H1 (cell line): Measurements from ENCODE around the gene VAPA. TPM values are rescaled to one million over a fixed set of nuclear protein-coding genes. Genes with fewer than 3 reads are reported as not detected.

Experiments
- CTCF ChIA-PET: fragments of 300-600 bp; sonication (Branson Sonifier 250); formaldehyde crosslinking; loops from one replicate; lab custom pipeline; 2021; ENCODE audit not compliant: partially characterized antibody; lab: Charles Lee
- POLR2A ChIA-PET: fragments of 300-600 bp; sonication (Branson Sonifier 250); formaldehyde crosslinking; loops from one replicate; lab custom pipeline; 2021; ENCODE audit warnings: inconsistent platforms; ENCODE audit not compliant: partially characterized antibody; lab: Charles Lee
- DNase-seq, 2 experiments: peaks; one replicate each; pipeline versions ENCODE4 v3.0.0 to v3.0.0-alpha.2; 2010 to 2022; ENCODE audit warnings: low spot score in 2 of 2, low read depth in 1 of 2, mixed read lengths in 1 of 2
- FAIRE-seq: peaks from 2 replicates; lab custom pipeline; 2011; peaks lifted over from hg19 to GRCh38; lab: Jason Lieb, UNC
- H2AFZ ChIP-seq: 2 replicates; pipeline ENCODE4 v1.8.1; 2012; ENCODE audit warnings: low read length, inconsistent platforms
- H2AK5ac ChIP-seq: 2 replicates; pipeline ENCODE4 v1.6.1; 2013; ENCODE audit warnings: low read depth, low read length
- H2BK120ac ChIP-seq: replicated peaks from 2 replicates; pipeline ENCODE3; 2013; ENCODE audit warnings: low read depth, low read length, inconsistent platforms
- H2BK12ac ChIP-seq: 2 replicates; pipeline ENCODE4 v1.6.1; 2013; ENCODE audit warnings: low read depth, low read length
- H2BK15ac ChIP-seq: 2 replicates; pipeline ENCODE4 v1.6.1; 2013; ENCODE audit warnings: low read length
- H2BK20ac ChIP-seq: 2 replicates; pipeline ENCODE4 v1.6.1; 2013; ENCODE audit warnings: low read length
- H2BK5ac ChIP-seq: 2 replicates; pipeline ENCODE4 v1.6.1; 2013; ENCODE audit warnings: low read depth, low read length
- H3K14ac ChIP-seq: 2 replicates; pipeline ENCODE4 v1.6.1; 2013; ENCODE audit warnings: inconsistent platforms; ENCODE audit not compliant: insufficient read length
- H3K18ac ChIP-seq: 2 replicates; pipeline ENCODE4 v1.6.1; 2013; ENCODE audit warnings: low read length; ENCODE audit errors: extremely low read depth
- H3K23ac ChIP-seq: 2 replicates; pipeline ENCODE4 v1.6.1; 2013; ENCODE audit warnings: inconsistent platforms; ENCODE audit not compliant: insufficient read length
- H3K23me2 ChIP-seq: 2 replicates; pipeline ENCODE4 v1.6.1; 2013; ENCODE audit warnings: low read depth, low read length
- H3K27ac ChIP-seq: 2 replicates; pipeline ENCODE4 v1.6.1; 2011; ENCODE audit warnings: low read depth, low read length, inconsistent platforms
- H3K27me3 ChIP-seq, 4 experiments: replicated peaks in 1 of 4; 1 replicate in 1 of 4; 2 replicates in 3 of 4; pipeline versions ENCODE4 v1.6.1 to v1.8.1; 2011 to 2013; ENCODE audit warnings: low read length in 3 of 4, mild to moderate bottlenecking in 3 of 4, inconsistent platforms in 2 of 4, mixed read lengths in 2 of 4, moderate library complexity in 1 of 4; ENCODE audit not compliant: control insufficient read depth in 3 of 4, insufficient read depth in 3 of 4; ENCODE audit errors: extremely low read depth in 1 of 4
- H3K36me3 ChIP-seq, 4 experiments: 2 replicates each; pipeline versions ENCODE4 v1.6.1 to v1.8.1; 2011 to 2013; ENCODE audit warnings: mild to moderate bottlenecking in 4 of 4, low read length in 3 of 4, moderate library complexity in 2 of 4, control low read depth in 1 of 4, inconsistent platforms in 1 of 4; ENCODE audit not compliant: insufficient read depth in 4 of 4, control insufficient read depth in 2 of 4
- H3K4ac ChIP-seq: replicated peaks from 2 replicates; pipeline ENCODE3; 2013; ENCODE audit warnings: low read length, low read depth, mixed read lengths, inconsistent platforms; ENCODE audit not compliant: insufficient read length
- H3K4me1 ChIP-seq, 4 experiments: replicated peaks in 1 of 4; 1 replicate in 1 of 4; 2 replicates in 3 of 4; pipeline versions ENCODE4 v1.6.1 to v1.8.1; 2011 to 2013; ENCODE audit warnings: low read length in 3 of 4, inconsistent platforms in 2 of 4, mixed read lengths in 1 of 4; ENCODE audit not compliant: insufficient read depth in 4 of 4, control insufficient read depth in 3 of 4
- H3K4me2 ChIP-seq, 2 experiments: 2 replicates each; pipeline versions ENCODE4 v1.6.1 to v1.8.1; 2011 to 2013; ENCODE audit warnings: low read depth in 2 of 2, low read length in 2 of 2, control low read depth in 1 of 2, inconsistent platforms in 1 of 2, mild to moderate bottlenecking in 1 of 2; ENCODE audit not compliant: insufficient read depth in 1 of 2
- H3K4me3 ChIP-seq, 4 experiments: fragments of 200-600, 300-600 bp in 1 of 4; sonication (generic), shearing (Covaris generic), sonication (Bioruptor Twin) in 1 of 4; 2 replicates each; pipeline versions ENCODE4 v1.5.1 to v1.8.1; 2011 to 2016; ENCODE audit warnings: low read length in 4 of 4, low read depth in 3 of 4, control low read depth in 2 of 4, inconsistent platforms in 2 of 4, mild to moderate bottlenecking in 2 of 4, mixed read lengths in 1 of 4, moderate library complexity in 1 of 4; ENCODE audit not compliant: insufficient read depth in 2 of 4; ENCODE audit errors: extremely low read depth in 1 of 4
- H3K56ac ChIP-seq: replicated peaks from 2 replicates; pipeline ENCODE3; 2013; ENCODE audit warnings: low read depth, mild to moderate bottlenecking, mixed read lengths, low read length, inconsistent platforms; ENCODE audit not compliant: insufficient read length
- H3K79me1 ChIP-seq: 2 replicates; pipeline ENCODE4 v1.6.1; 2013; ENCODE audit warnings: low read depth, low read length, control low read depth
- H3K79me2 ChIP-seq, 2 experiments: 2 replicates each; pipeline versions ENCODE4 v1.6.1 to v1.8.1; 2012 to 2013; ENCODE audit warnings: low read length in 2 of 2, mild to moderate bottlenecking in 2 of 2, inconsistent platforms in 1 of 2; ENCODE audit not compliant: insufficient read depth in 2 of 2, control insufficient read depth in 1 of 2
- H3K9ac ChIP-seq, 4 experiments: replicated peaks in 1 of 4; 1 replicate in 1 of 4; 2 replicates in 3 of 4; pipeline versions ENCODE4 v1.6.1 to v1.8.1; 2011 to 2013; ENCODE audit warnings: low read depth in 3 of 4, low read length in 3 of 4, control low read depth in 2 of 4, mild to moderate bottlenecking in 2 of 4, moderate library complexity in 2 of 4, inconsistent platforms in 1 of 4; ENCODE audit errors: extremely low read depth in 1 of 4
- H3K9me3 ChIP-seq, 2 experiments: 2 replicates each; pipeline versions ENCODE4 v1.6.1 to v1.8.1; 2012 to 2013; ENCODE audit warnings: mild to moderate bottlenecking in 2 of 2, moderate library complexity in 2 of 2, control low read depth in 1 of 2, inconsistent platforms in 1 of 2, low read depth in 1 of 2, low read length in 1 of 2, mixed read lengths in 1 of 2; ENCODE audit not compliant: insufficient read depth in 2 of 2
- H4K20me1 ChIP-seq, 2 experiments: replicated peaks in 1 of 2; 2 replicates each; pipeline versions ENCODE3 to v1.8.1; 2011 to 2013; ENCODE audit warnings: inconsistent platforms in 2 of 2, low read length in 2 of 2, mild to moderate bottlenecking in 1 of 2; ENCODE audit not compliant: insufficient read depth in 2 of 2, control insufficient read depth in 1 of 2
- H4K5ac ChIP-seq: 2 replicates; pipeline ENCODE4 v1.6.1; 2013; ENCODE audit warnings: low read length, low read depth, mixed read lengths, inconsistent platforms; ENCODE audit not compliant: insufficient read length
- H4K8ac ChIP-seq: 2 replicates; pipeline ENCODE4 v1.8.0; 2013; ENCODE audit warnings: mild to moderate bottlenecking, moderate library complexity, low read length, inconsistent platforms; ENCODE audit not compliant: insufficient read depth; ENCODE audit errors: extremely low read depth
- H4K91ac ChIP-seq: replicated peaks from 2 replicates; pipeline ENCODE3; 2013; ENCODE audit warnings: low read length, mixed read lengths, inconsistent platforms; ENCODE audit not compliant: insufficient read length
- BACH1 ChIP-seq: IDR thresholded peaks from 2 replicates; pipeline ENCODE4 v1.6.1; 2012; ENCODE audit warnings: low read length, improper control_type of control experiment
- CEBPB ChIP-seq: IDR thresholded peaks from 2 replicates; pipeline ENCODE4 v1.6.1; 2012; ENCODE audit warnings: low read depth, low read length
- CREB1 ChIP-seq: IDR thresholded peaks from 2 replicates; pipeline ENCODE4 v1.6.1; 2012; ENCODE audit warnings: inconsistent platforms
- EP300 ChIP-seq, 2 experiments: IDR thresholded peaks; 1 replicate in 1 of 2; 2 replicates in 1 of 2; pipeline ENCODE4 v1.6.1; 2011 to 2012; ENCODE audit warnings: low read depth in 2 of 2, low read length in 2 of 2, mild to moderate bottlenecking in 2 of 2, borderline replicate concordance in 1 of 2, inconsistent platforms in 1 of 2, moderate library complexity in 1 of 2
- HDAC6 ChIP-seq: IDR thresholded peaks from one replicate; pipeline ENCODE4 v1.7.1; 2012; ENCODE audit warnings: low read depth, mild to moderate bottlenecking, inconsistent platforms, low read length, moderate library complexity
- JUND ChIP-seq: IDR thresholded peaks from 2 replicates; pipeline ENCODE4 v1.6.1; 2011; ENCODE audit warnings: mild to moderate bottlenecking, improper control_type of control experiment, low read length
- MAFK ChIP-seq: IDR thresholded peaks from 2 replicates; pipeline ENCODE4 v1.6.1; 2012; ENCODE audit warnings: low read depth, mild to moderate bottlenecking, improper control_type of control experiment, low read length
- MAX ChIP-seq: IDR thresholded peaks from 2 replicates; pipeline ENCODE4 v1.6.1; 2012; ENCODE audit warnings: inconsistent platforms
- PHF8 ChIP-seq: fragments of 200-600 bp; sonication (generic); conservative IDR thresholded peaks from 2 replicates; pipeline ENCODE4 v1.7.1; 2012; ENCODE audit warnings: low read depth, mild to moderate bottlenecking, inconsistent platforms, low read length, moderate library complexity
- POU5F1 ChIP-seq: IDR thresholded peaks from 2 replicates; pipeline ENCODE4 v1.6.1; 2011; ENCODE audit warnings: low read depth, mild to moderate bottlenecking, low read length, moderate library complexity
- RNF2 ChIP-seq: fragments of 200-900, 300-1000 bp; sonication (generic); IDR thresholded peaks from 2 replicates; pipeline ENCODE4 v1.7.1; 2016; ENCODE audit warnings: borderline replicate concordance, low read depth, mild to moderate bottlenecking, antibody characterized with exemption, low read length; ENCODE audit not compliant: poor library complexity, severe bottlenecking; ENCODE audit errors: missing control alignments
- RXRA ChIP-seq: IDR thresholded peaks from 2 replicates; pipeline ENCODE4 v1.6.1; 2011; ENCODE audit warnings: low read depth, mild to moderate bottlenecking, low read length, moderate library complexity; ENCODE audit not compliant: insufficient read depth
- SIX5 ChIP-seq: IDR thresholded peaks from 2 replicates; pipeline ENCODE4 v1.6.1; 2011; ENCODE audit warnings: mild to moderate bottlenecking, low read depth, low read length
- SP1 ChIP-seq: IDR thresholded peaks from 2 replicates; pipeline ENCODE4 v1.6.1; 2011; ENCODE audit warnings: low read depth, low read length
- TEAD4 ChIP-seq: IDR thresholded peaks from 2 replicates; pipeline ENCODE4 v1.6.1; 2012; ENCODE audit warnings: low read depth, low read length, inconsistent platforms, mixed read lengths
- WGBS, 2 experiments: shearing (Covaris generic) in 1 of 2; methylation state at CpG; one replicate each; pipeline versions ENCODE4 v1.1.6 to v1.1.7; 2013 to 2015; ENCODE audit warnings: low lambda C conversion rate in 2 of 2, mixed read lengths in 2 of 2, inconsistent platforms in 1 of 2, low coverage in 1 of 2, missing lambda C conversion rate in 1 of 2; ENCODE audit not compliant: insufficient replicate concordance in 2 of 2, insufficient coverage in 1 of 2, insufficient read length in 1 of 2; ENCODE audit errors: extremely low coverage in 1 of 2, missing lambda C conversion rate in 1 of 2; 5-methylcytosine and 5-hydroxymethylcytosine counted together
- polyA plus RNA-seq, 7 experiments: library from polyadenylated mRNA; depleted of rRNA in 3 of 7; stranded (reverse) in 5 of 7; unstranded in 2 of 7; fragments of >200 nt in 5 of 7; fragments of 200-250 nt in 2 of 7; gene quantifications; 1 replicate in 5 of 7; 2 replicates in 1 of 7; 4 replicates in 1 of 7; pipeline versions ENCODE4 v1.2.1 to v1.2.3, GENCODE V29; 2011 to 2013; ENCODE audit warnings: missing spikeins in 2 of 7, mixed read lengths in 2 of 7
- total RNA-seq: library from RNA; stranded (reverse); fragmentation: NEBNext Ultra II Directional; extraction: Animal tissue kit (Norgen Biotek cat#: 25700); gene quantifications from 2 replicates; pipeline ENCODE4 v1.2.1, GENCODE V29; 2021

Gene VAPA
- total and polyA plus RNA-seq, 2 of the 8 experiments (the other 6 are each of a cell fraction or from before 2014, with no cell fraction given), result 79.7 to 130 TPM

- H2BK15ac ChIP-seq, result no peak overlapping the region
- TF ChIP-seq RXRA (no peak), RNF2 (no peak), BACH1 (no peak), CEBPB (no peak), EP300 (IDR thresholded peaks at IDR 0.05; ENCODE audit: borderline replicate concordance in 1 of 2, low read depth in 2 of 2, low read length in 2 of 2) (no peak), HDAC6 (no peak), MAFK (no peak), JUND (no peak), PHF8 (no peak), CREB1 (no peak), MAX (no peak), SP1 (no peak), SIX5 (no peak), POU5F1 (no peak), TEAD4 (no peak)
- TF ChIP-seq, all 59 proteins: peak for 0
- no peak overlapping the region for H2AK5ac ChIP-seq
- POLR2A ChIA-PET, result no interaction called here
- no peak overlapping the region for H2BK120ac ChIP-seq
- H2BK5ac ChIP-seq, result no peak overlapping the region
- no peak overlapping the region for H3K14ac ChIP-seq
- no peaks in the 10 kb centered on the region for H3K4me1 ChIP-seq
- no peak for DNase-seq
- no peak overlapping the region for H2BK20ac ChIP-seq
- WGBS, 2 experiments, result 87% methylated on average over 6 of the region's 6 CpGs; no CpG with 5 or more reads in 1 of the 2 experiments
- H3K27ac ChIP-seq, result no peak overlapping the region
- H3K4me3 ChIP-seq, result no peak overlapping the region
- H3K56ac ChIP-seq, result no peak overlapping the region
- no peak overlapping the region for H2AFZ ChIP-seq
- H3K79me2 ChIP-seq, result no peaks in the 10 kb centered on the region
- peaks cover 0 to 2% (median 0%) of the 10 kb centered on the region in 4 experiments; a peak in 1 of 7 replicates for H3K27me3 ChIP-seq
- H3K36me3 ChIP-seq, result no peaks in the 10 kb centered on the region
- H3K9me3 ChIP-seq, result peaks cover 3 to 4% of the 10 kb centered on the region in 2 experiments; a peak in 2 of 4 replicates
- H4K8ac ChIP-seq, result no peak overlapping the region
- no peaks in the 10 kb centered on the region for H3K23me2 ChIP-seq
- H3K4ac ChIP-seq, result no peak overlapping the region
- H4K5ac ChIP-seq, result no peak overlapping the region
- H3K9ac ChIP-seq, result no peak overlapping the region
- FAIRE-seq, result no peak
- H3K18ac ChIP-seq, result no peak overlapping the region
- no peaks in the 10 kb centered on the region for H3K79me1 ChIP-seq
- H3K23ac ChIP-seq, result no peak overlapping the region
- no peak overlapping the region for H4K91ac ChIP-seq
- no peak overlapping the region for H3K4me2 ChIP-seq
- CTCF ChIA-PET, result interaction anchor here (1.4 to 1.8 kb wide), 2 partner anchors 11 to 23 kb away, joined by 4 to 5 read pairs; no protein-coding TSS in a partner anchor
- H2BK12ac ChIP-seq, result no peak overlapping the region
- no peaks in the 10 kb centered on the region for H4K20me1 ChIP-seq
These were observed 81.0 kb downstream of the VAPA start for GRCh38 chr18:9994701-9995235.
